DMS114 treated with DMSO at 0.1 percent for 48 hours (cell line): ENCODE data around the gene PAF1.

Source experiments
- DNase-seq: peaks from one replicate; lab custom pipeline; 2025; ENCODE audit not compliant: unreplicated experiment; lab: John Stamatoyannopoulos, UW

Gene PAF1

GRCh38 chr19:39417463-39418181 lies 26.7 kb upstream of the PAF1 start:
- no peak for DNase-seq

GRCh38 chr19:39416152-39417120 lies 25.5 kb upstream of the PAF1 start:
- no peak for DNase-seq

- DNase-seq = no peak
Measured at GRCh38 chr19:39415111-39416046, 24.5 kb upstream of the PAF1 start.

- no peak for DNase-seq
Measured at GRCh38 chr19:39413911-39414608, 23.2 kb upstream of the PAF1 start.

GRCh38 chr19:39413272-39413910 lies 22.5 kb upstream of the PAF1 start:
- no peak for DNase-seq

- DNase-seq = no peak
Measured at GRCh38 chr19:39412867-39413271, 22.0 kb upstream of the PAF1 start.

- peak; percentile 99 for DNase-seq
Measured at GRCh38 chr19:39412100-39412866, 21.4 kb upstream of the PAF1 start, which contains the start of gene PLEKHG2. TSS of gene PLEKHG2 (plus strand) at chr19:39412669. CDS start at chr19:39414087, 1,418 bp downstream.

- peak; percentile 94 for DNase-seq
Measured at GRCh38 chr19:39411832-39412099, 20.9 kb upstream of the PAF1 start.

GRCh38 chr19:39411081-39411831 lies 20.4 kb upstream of the PAF1 start:
- DNase-seq = no peak

GRCh38 chr19:39410831-39411080 lies 19.9 kb upstream of the PAF1 start:
- DNase-seq = no peak

GRCh38 chr19:39410017-39410830 lies 19.3 kb upstream of the PAF1 start:
- no peak for DNase-seq

GRCh38 chr19:39409208-39410016 lies 18.5 kb upstream of the PAF1 start:
- DNase-seq = no peak

- no peak for DNase-seq
Measured at GRCh38 chr19:39408392-39409207, 17.7 kb upstream of the PAF1 start.

GRCh38 chr19:39407660-39408391 lies 16.9 kb upstream of the PAF1 start:
- no peak for DNase-seq

GRCh38 chr19:39407410-39407659 lies 16.4 kb upstream of the PAF1 start:
- no peak for DNase-seq
